Esophagus muscularis mucosa (tissue), 4 donors: ENCODE measurements around the gene LRSAM1.

Experiments
- EP300 ChIP-seq: sonication (generic); formaldehyde crosslinking; IDR thresholded peaks from one replicate; pipeline ENCODE4 v1.6.1; 2017; ENCODE audit warnings: antibody characterized with exemption
- POLR2A ChIP-seq: fragments of 450-650 bp; IDR thresholded peaks from one replicate; pipeline ENCODE4 v1.6.1; 2017; ENCODE audit warnings: antibody characterized with exemption, moderate library complexity, mild to moderate bottlenecking, low read depth
- TF ChIP-seq, protein P1 (sequence below), 3 experiments: fragments of 200-600 bp in 2 of 3; fragments of 450-650 bp in 1 of 3; sonication (generic) in 2 of 3; IDR thresholded peaks; one replicate each; pipeline ENCODE4 v1.5.1; 2017 to 2019; ENCODE audit warnings: antibody characterized with exemption in 3 of 3, mild to moderate bottlenecking in 2 of 3, moderate library complexity in 1 of 3

DNA sequence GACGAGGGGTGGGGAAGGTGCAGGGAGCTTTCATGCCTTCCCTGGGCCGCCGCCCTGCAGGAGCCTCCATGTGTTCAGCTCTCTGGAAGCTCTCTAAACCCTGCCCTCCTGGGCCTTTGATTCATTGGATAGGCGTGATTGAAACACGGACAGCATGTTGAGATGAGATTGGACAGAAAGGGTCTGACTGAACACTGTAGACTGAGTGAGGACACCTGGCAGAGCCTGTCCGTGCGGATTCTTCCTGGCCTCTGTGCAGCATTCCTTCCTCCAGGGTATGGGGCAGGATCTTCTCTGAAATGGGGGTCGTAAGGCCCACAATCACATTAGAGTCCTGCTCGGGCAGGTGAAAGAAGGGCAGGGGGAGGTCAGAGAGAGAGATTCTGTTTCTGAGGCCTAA, 12.9 kb upstream of the LRSAM1 start:
- TF ChIP-seq POLR2A (no peak), EP300 (no peak)
- TF ChIP-seq, protein P1, sequence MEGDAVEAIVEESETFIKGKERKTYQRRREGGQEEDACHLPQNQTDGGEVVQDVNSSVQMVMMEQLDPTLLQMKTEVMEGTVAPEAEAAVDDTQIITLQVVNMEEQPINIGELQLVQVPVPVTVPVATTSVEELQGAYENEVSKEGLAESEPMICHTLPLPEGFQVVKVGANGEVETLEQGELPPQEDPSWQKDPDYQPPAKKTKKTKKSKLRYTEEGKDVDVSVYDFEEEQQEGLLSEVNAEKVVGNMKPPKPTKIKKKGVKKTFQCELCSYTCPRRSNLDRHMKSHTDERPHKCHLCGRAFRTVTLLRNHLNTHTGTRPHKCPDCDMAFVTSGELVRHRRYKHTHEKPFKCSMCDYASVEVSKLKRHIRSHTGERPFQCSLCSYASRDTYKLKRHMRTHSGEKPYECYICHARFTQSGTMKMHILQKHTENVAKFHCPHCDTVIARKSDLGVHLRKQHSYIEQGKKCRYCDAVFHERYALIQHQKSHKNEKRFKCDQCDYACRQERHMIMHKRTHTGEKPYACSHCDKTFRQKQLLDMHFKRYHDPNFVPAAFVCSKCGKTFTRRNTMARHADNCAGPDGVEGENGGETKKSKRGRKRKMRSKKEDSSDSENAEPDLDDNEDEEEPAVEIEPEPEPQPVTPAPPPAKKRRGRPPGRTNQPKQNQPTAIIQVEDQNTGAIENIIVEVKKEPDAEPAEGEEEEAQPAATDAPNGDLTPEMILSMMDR (IDR thresholded peaks at IDR 0.05) = no peak
